Measurements from ENCODE around the gene GDF15.

DNA sequence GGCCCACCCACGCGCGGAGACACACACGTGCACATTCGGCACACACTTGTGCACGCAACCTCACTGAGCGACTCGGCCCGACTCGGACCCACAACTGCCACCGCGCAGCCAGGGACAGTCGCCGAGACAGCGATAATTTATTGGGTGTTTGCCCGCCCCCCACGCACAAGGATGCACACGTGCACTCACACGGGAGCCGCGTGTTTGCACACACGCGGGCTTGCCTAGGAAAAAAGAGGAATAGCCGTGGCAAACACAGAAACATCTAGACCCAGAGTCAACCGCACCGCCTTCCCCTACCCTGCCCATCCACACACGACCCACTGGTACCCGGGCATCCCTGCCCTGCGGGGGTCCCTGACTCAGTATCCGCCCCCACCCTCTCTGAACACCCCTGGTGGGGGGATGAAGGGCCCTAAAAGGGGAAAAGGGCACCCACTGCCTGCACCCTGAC, 32.1 kb downstream of the GDF15 start:
- TF ChIP-seq, protein P1, sequence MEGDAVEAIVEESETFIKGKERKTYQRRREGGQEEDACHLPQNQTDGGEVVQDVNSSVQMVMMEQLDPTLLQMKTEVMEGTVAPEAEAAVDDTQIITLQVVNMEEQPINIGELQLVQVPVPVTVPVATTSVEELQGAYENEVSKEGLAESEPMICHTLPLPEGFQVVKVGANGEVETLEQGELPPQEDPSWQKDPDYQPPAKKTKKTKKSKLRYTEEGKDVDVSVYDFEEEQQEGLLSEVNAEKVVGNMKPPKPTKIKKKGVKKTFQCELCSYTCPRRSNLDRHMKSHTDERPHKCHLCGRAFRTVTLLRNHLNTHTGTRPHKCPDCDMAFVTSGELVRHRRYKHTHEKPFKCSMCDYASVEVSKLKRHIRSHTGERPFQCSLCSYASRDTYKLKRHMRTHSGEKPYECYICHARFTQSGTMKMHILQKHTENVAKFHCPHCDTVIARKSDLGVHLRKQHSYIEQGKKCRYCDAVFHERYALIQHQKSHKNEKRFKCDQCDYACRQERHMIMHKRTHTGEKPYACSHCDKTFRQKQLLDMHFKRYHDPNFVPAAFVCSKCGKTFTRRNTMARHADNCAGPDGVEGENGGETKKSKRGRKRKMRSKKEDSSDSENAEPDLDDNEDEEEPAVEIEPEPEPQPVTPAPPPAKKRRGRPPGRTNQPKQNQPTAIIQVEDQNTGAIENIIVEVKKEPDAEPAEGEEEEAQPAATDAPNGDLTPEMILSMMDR (conservative IDR thresholded peaks at IDR 0.05; ENCODE audit: low read length): no peak
- no peak for TF ChIP-seq EZH2phosphoT487 (IDR thresholded peaks at IDR 0.05; ENCODE audit: borderline replicate concordance, low read depth, low read length)

Measured in OCI-LY7 (cell line).